IPS-NIHi7 (cell line): Measurements from ENCODE around the gene KRT13.
A peak's percentile ranks its signal among the peaks of the same experiment; 100 is the strongest.

Source experiments
- DNase-seq: peaks from one replicate; pipeline ENCODE4 v3.0.0; 2012; ENCODE audit warnings: mixed read lengths; ENCODE audit errors: extremely low spot score

KRT13 gene

DNA sequence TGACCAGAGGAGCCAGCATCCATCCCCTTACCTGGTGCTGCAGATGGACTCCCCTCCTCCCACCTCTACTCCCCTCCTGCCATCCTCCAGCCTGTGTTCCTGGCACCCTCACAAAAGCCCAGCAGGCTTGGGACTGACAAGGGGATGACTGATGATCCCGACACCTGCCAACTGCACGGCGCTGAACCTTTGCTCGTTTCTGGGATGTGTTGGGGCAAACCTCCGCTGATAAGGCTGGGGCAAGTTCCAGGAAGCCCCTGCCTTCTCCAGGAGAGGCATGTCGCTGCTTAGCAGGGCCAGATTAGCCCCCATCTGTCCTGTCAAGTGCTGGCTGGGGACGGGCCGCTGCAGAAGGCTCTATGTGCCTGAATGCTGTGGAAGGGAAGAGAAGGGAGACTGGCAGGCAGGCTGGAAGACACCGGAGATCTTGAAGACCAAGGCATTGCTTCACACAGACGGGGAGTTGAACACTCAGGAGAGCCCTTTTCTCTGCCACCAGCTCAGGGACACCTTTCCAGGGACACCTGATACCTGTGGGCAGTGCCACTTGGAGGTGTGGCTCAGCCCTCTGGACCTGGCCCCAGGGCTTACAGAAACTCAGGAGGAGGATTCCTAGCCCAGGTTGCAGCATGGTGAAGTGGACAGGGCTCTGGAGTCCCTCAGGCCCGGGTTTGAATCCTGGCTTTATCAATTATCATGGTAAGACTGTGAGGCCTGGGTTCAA lies 14.3 kb upstream of the KRT13 start:
- DNase-seq = no peak

DNA sequence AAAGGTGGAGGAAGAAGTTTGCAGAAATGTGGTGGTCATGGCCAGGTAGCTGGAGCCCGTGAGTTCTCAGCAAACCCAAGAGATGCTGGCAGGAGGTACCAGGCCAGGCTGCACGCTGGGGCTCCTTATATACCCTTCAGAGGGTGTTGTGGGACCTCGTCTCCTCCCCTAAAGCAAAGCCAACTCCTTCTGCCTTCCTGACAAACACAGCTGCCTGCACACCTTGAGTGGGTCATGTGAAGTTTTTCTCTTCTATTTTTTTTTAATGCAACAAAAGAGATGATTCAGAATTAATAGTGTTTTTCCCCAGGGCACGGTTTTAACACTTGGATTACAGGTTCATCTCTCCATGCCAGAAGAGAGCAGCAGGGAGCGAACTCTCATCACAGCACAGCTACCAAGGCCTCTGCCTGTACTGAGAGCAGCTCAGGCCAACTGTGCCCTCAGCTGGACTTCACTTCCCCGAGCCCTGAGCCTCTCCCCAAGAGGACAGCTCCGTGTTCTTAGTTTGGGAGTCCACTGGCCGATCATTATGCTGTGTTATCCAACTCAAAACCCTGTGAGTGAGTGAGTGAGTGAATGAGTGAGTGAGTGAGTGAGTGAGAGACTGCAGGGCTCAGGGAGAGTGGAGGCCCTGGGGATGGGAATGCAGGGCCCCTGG lies 13.5 kb upstream of the KRT13 start, which contains the start of gene KRT15:
KRT15 (minus strand) TSS at position 102 of the 661 bp plus-strand sequence; CDS start at position 39, 63 bp downstream.
- DNase-seq = no peak

DNA sequence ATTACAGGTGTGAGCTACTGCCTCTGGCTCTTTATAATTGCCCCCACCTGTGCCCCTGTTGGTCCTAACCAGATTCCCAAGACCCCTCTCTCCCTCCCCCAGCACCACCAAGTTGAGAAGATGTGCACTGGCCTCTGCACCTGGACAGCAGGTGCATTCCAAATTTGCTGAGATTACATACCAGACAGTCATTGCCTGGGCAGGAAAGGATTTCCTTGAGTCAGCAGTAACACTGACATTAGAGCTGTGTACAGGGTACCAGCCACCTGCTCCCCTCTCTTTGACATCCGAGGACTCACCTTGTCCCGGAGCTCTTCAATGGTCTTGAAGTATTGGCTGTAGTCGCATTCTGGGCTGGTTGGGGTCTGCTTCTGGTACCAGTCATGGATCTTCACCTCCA lies 12.6 kb upstream of the KRT13 start:
- no peak for DNase-seq

DNA sequence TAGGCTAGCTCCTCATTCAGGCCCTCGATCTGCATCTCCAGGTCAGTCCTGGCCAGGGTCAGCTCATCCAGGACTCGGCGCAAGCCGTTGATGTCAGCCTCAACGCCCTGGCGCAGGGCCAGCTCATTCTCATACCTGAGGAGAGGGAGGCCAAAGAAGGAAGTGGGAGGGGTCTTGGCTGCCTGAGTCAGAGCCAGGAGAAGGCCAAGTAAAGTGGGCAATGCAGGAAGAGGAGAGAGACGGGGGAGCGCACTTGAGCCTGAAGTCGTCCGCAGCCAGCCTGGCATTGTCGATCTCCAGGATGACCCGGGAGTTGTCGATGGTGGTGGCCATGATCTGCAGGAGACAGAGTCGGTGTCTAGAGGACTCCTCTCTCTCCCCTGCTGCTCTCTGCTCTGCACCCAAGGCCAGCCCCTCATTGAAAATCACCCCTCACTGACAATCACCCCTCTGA lies 11.4 kb upstream of the KRT13 start:
- no peak for DNase-seq

DNA sequence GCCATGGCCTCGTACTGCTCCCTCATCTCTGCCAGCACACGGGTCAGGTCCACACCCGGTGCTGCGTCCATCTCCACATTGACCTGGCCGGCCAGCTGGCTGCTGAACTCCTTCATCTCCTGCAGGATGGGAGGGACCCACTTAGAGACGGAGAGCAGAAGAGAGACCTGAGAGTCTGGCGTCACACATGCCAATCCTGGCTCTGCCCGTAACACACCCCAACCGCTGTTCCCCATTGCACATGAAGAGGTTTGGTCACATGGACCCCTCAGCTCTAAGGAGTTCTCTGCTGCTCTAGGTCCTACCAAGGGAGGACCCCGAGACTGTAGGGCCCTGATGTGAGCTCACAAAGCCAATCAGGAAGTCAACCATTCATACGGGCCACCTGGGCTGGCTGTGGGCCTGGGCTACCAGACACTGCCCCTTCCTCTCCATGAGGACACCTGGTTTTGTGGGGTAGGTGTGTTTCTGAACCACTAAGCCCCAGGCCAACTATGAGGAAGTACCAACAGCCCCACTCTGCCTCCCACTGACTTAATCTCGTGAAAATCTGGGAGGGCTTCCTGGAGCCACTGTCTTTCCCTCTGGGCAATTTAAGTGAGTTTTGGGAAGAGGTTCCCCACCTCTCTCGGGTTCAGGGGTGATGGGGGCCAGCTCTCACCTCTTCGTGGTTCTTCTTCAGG lies 10.9 kb upstream of the KRT13 start:
- no peak for DNase-seq

DNA sequence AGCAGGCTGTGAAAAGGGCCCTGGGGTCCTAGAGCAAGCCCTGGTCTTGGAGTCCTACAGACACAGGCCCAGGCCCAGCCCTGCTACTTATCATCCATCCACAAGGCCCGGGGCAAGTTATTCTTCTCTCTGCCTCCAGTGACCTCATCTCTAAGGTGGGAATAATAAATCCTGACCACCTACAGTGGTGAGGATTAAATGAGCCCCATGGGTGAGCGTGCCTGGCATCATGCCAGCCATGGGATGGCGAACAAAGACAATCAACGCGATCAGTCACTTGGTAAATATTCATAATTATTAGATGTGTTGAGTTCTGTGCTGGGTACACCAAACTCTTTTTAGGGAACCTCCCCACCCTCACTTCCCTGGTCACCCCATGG lies 7.7 kb upstream of the KRT13 start:
- DNase-seq = no peak

DNA sequence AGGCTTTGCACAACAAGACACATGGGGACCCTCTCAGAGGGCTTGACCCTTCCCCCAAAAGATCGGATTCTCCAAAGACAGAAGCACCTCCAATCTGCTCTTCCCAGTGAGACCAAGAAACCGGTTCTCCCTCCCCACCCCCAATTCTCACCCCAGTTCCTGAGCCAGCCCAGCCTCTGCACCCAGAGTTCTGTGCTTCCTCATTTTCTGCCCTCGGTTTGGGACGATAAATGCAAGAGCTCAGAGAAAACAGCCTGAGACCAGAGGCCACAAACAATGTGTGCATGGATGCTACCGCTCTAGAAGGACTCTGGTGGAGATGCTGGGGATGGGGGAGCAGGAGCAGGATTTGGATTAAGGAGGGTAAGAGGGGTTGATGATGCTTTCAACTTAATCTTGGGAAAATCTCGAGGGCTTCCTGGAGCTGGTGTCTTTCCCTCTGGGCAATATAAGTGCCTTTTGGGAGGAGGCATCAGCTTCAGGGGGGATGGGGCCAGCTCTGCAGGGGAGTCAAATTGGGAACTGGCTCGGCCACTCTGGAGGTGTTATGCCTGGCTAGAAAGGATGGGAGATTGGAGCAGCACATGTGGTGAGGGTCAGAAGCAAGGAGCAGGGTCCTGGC lies 7.2 kb upstream of the KRT13 start:
- no peak for DNase-seq

DNA sequence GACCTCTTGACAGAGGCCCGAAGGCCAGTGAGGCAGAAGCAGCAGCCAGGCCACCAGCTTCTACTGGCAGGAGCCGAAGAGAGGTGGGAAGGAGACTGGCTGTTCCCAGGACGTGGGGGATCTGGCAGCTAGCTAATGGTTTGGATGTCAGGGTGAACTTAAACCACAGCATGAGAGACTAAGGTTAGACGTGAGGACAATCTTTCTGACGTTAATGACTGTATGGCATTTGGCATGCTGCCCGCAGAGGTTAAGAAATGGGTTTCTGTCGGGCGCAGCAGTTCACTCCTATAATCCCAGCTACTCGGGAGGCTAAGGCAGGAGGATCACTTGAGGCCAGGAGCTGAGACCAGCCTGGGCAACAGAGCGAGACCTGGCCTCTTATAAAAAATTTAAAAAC lies 6.3 kb upstream of the KRT13 start:
- DNase-seq = no peak

DNA sequence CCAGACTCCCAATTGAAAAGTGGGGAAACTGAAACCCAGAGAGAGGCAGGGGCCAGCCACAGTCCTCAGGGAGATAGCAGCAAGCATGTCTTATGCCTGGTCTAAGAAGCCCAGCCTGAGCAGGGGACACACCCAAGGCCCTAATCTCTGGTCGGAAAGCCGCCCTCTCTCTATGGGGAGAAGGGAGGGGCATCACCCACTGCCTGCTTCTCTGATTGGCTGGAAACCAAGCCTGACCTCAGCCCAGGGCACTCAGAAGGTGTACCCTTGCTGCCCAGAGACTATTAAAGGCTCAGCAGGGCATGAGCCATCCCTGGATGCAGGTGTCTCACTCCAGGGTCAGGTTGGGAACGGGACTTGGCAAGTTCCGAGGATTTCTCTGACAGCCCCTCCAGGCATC lies 5.7 kb upstream of the KRT13 start:
- peak; percentile 64 for DNase-seq

DNA sequence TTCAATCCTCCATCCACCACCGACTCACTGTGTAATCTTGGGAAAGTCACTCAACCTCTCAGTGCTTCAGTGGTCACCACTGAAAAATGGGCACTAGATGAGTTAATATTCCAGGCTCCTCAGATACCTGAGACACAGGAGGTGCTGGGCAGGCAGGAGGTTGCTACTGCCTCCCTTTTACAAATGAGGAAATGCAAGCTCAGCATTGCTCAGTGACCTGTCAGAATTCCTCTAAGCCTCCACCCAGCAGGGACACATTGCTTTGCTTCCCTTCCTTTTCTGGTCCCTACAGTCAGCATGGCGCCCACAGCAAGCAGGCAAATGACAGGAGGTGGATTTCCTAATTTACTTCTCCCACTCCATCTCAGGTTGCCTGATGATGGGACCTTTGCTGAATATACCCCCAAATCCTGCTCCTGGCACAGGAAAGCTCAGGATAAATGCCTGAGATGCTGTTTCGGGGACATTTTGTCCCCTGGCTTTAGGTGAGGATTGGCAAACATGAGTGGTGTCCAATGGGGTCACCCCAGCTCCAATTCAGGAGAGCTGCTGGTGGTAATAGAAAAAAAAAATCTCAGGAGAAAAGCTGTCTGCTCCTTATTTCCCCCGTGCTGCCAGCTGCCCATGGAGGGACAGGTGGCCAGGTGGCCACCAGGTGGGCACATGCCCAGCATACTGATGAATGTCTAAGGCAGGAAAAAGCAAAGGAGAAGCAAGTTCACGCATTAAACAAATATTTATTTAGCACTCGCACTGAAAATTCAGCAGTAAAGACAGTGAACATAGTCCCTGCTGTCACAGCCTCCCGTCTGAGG lies 5.0 kb upstream of the KRT13 start:
- peak; percentile 64 for DNase-seq

DNA sequence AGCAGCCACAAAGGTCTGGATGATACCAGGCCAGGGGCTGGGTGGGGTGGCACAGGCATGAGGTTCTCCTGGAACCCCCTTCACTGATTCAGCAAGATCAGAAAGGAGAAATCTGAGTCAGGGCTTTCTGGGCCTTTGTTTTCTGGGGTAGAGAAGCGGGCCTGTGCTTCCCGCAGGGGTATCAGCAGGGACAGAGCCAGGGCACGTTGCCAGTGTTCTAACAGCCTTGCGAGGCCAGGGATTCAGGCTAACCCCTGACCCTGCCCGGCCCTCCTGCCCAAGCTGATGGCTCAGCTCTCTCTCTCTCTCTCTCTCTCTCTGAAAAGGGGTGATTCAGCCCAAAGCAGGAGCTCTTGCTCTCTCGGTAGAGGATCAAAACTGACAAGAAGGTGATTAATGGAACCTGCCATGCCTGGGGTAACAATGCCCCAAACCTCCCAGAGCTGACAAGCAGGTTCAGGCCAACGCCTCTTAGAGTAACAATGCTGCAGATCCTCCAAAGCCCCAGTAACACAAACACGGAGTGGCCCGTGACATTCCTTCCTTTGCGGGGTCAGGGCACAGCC lies 2.0 kb upstream of the KRT13 start:
- no peak for DNase-seq

DNA sequence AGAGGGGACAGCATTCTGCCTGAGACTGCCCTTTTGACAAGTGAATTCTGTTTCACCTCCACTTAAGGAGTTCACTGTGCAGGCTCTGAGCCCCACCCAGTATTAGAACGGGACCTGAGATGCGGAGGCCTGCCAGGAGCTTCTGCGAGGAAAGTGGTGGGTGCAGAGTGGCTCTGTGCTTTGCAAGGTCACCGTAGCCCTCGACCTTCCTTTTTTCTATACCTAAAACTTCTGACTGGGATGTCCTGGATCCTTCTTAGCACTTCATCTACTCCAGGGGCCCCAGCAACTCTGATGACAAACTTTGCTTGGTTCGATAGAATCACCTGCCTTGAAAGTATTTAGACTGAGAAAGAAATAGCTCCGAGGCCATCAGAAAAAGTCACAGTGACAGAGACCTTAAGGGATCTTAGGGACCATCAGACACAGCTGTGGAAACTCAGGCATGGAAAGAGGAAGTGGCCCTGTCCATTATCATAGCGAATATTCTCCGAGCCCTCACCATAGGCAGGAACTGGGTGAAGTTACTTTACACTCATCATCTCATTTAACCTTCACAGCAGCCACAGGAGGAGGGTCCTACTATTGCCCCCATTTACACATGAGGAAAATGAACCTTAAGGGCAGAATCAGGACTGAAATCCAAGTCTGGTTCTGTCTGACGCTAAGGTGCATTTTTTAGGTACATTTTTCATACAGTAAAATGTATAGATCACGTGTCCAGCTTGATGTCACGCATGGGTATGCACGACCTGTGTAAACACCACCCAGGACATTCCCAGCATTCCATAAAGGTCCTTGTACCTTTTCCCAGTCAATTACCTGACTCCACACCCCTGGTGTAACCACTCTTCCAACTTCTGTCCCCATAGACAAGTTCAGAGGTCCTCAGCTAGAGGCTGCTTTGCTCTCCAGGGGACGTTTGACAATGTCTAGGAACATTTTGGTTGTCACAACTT lies 676 bp upstream of the KRT13 start:
- no peak for DNase-seq

DNA sequence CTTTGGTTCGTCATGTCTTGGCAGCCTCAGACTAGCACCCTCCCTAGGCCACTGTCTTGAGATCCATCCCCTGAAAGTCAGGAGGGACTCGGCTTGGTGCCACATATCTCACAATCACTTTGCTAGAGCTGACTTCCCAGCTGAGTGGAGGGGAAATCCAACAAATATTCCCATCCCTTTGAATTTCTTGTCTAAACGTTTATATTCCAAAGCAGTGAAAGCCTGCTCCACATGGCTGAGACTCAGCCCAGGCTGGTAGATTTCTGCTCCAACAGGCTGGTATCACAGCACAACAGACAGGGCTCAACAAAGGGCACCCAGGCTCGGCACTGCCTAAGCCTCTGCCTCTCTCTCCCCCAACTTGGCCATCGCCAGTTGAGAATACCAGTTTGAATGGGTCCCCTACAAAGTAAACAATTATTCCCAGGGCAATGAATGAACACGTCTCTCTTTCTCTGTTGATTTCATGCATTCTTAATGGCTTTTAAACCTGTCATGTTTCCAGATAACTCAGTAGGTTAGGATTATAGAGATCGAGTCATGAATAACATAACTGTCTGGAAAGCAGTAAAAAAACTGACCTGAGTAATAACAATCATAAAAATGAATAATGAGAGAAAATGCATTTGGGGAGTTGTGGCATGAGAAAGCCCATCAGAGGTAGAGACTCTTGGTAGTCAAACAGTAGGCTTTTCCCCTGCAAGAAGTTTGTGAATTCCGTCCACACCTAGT lies 1.0 kb downstream of the KRT13 start:
- no peak for DNase-seq

DNA sequence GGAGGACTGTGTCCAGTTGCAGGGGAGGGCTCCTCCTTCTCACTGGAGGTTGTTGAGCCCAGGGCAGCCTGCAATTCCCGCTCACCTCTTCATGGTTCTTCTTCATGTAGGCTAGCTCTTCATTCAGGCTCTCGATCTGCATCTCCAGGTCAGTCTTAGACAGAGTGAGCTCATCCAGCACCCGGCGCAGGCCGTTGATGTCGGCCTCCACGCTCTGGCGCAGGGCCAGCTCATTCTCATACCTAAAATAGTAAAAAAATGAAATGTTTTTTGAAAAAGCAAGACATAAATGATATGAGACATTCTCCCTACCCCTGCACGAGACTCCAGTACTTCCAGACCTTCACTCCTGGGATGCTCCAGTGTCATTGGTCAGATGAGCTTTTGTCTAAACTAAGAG lies 2.2 kb downstream of the KRT13 start:
- no peak for DNase-seq

DNA sequence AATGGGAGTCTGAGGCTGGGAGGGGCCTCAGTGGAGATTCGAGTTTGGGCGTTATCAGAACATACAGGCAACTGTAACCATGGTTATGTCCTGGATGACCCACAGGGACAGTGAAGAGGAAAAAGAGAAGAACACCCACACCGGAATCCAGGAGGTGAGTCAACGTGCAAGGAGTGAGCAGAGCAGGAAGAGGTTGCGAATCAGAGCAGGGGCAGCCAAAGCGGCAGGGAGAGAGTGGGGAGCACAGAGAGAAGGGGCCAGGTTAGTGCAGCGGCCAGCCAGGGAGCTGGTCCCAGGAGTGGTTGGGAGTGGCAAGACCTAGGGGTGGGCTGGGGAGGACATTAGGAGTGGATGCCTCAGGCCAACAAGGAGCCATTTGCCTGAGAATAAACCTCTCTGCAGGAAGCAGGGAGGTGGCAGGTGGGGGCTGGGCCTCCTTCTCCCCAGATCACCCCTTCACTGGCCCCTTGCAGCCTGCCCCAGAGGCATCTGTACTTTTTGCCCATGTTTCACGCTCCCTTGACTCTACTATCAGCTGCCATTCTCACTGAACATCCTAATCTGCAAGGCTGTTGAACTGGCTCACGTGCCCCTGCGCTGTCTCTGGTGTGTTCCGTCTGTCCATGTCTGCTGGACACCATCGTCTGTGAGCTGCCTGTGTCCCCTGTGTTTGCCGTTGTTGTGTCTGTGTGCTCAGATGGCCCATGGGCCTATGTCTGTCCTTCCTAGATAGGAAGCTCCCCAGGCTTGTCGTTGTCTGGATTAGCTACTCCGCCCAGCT lies 5.1 kb downstream of the KRT13 start:
- peak; percentile 44 for DNase-seq

DNA sequence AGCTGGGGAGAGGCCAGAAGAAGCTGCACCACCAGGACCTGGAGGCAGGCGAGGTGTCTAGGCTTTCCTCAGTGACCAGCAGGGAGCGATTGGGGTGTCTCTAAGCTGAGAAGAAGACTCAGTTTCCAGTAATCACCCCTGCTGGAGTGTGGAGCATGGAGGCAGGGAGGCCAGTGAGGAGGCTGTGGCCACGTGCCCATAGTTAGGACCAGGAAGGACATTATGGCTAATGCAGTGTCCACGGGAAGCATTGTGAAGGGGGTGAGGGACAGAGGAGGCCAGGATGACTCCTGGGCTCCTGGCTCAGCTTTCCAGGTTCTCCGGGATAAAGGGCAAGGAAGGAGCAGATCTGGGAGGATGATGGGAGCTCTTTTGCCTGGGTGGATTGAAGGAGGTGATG lies 5.7 kb downstream of the KRT13 start:
- no peak for DNase-seq

DNA sequence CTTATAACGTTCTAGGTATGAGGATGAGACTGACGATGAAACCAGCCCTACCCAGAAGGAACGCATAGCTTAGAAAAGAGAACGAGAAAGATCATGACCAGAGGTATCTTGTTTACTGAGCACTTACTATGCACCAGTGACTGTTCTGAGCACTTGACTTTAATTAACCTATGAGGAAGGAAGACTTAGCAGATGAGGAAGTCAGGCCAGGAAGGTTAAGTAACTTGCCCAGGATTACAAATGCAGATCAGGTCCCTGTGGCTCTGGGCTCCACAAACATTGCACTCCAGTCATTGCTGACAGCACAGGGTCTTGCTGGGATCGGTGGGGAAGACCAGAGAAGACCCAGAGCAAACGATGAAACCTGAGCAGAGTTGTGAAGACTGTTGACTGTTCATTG lies 7.1 kb downstream of the KRT13 start:
- DNase-seq = no peak

DNA sequence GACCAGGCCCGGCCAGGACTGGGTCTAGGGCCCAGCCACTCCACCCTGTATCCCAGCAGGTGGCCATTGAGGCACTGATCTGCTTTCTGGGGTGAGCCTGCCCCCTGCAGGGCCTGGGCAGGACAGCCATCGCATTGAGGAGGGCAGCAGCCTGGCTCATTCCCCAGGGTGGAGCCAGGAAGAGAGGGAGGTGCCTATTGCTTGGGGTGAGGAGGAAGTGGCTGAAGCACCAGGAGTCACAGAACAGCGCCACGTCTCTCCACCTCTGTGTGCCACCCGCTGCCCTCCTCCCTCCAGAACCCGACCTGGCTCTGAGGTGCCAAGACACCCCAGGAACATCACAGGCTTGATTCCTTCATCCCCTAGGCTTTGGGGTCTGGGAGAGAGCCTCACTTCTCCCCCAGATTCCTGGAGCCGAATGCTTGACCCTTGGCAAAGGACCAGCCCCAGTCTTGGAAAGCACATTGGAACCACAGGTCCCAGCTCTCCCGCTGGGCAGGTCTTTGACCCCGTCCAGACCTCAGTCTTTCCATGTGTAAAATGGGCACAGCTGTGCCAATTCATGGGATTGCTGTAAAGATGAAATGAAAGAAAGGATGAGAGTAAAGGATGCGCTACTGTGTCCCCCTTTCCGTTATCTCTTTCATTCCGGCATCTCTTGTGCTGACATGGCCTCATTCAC lies 8.5 kb downstream of the KRT13 start:
- DNase-seq = peak; percentile 95
